ENCODE data around the gene RAD51B.

Gene RAD51B

GRCh38 chr14:67940486-67941455, 121.2 kb downstream of the RAD51B start:
- Mint-ChIP-seq H3K27ac (no peak overlapping the region), H3K9me3 (no peaks in the 10 kb centered on the region), H3K36me3 (ENCODE audit: low read depth) (no peaks in the 10 kb centered on the region), H3K4me1 (ENCODE audit: low read depth) (peaks cover 8% of the 10 kb centered on the region), H3K27me3 (no peaks in the 10 kb centered on the region), H3K4me3 (no peak overlapping the region)

- no peaks in the 10 kb centered on the region for H3K36me3 Mint-ChIP-seq (ENCODE audit: low read depth)
- H3K4me3 Mint-ChIP-seq, result no peak overlapping the region
- peaks cover 8% of the 10 kb centered on the region for H3K4me1 Mint-ChIP-seq (ENCODE audit: low read depth)
- H3K27me3 Mint-ChIP-seq, result no peaks in the 10 kb centered on the region
- no peak overlapping the region for H3K27ac Mint-ChIP-seq
- no peaks in the 10 kb centered on the region for H3K9me3 Mint-ChIP-seq
Measured at GRCh38 chr14:67941456-67942018, 122.0 kb downstream of the RAD51B start.

- no peaks in the 10 kb centered on the region for H3K9me3 Mint-ChIP-seq
- no peaks in the 10 kb centered on the region for H3K36me3 Mint-ChIP-seq (ENCODE audit: low read depth)
- H3K4me1 Mint-ChIP-seq (ENCODE audit: low read depth), result peaks cover 8% of the 10 kb centered on the region
- H3K27me3 Mint-ChIP-seq, result no peaks in the 10 kb centered on the region
- H3K27ac Mint-ChIP-seq, result no peak overlapping the region
- no peak overlapping the region for H3K4me3 Mint-ChIP-seq
Measured at GRCh38 chr14:67942080-67942710, 122.6 kb downstream of the RAD51B start.

- Mint-ChIP-seq H3K27me3 (no peaks in the 10 kb centered on the region), H3K27ac (no peak overlapping the region), H3K4me1 (ENCODE audit: low read depth) (peaks cover 8% of the 10 kb centered on the region), H3K4me3 (no peak overlapping the region), H3K9me3 (no peaks in the 10 kb centered on the region), H3K36me3 (ENCODE audit: low read depth) (no peaks in the 10 kb centered on the region)
Measured at GRCh38 chr14:67943947-67944346, 124.4 kb downstream of the RAD51B start.

GRCh38 chr14:67944605-67945004, 125.0 kb downstream of the RAD51B start:
- no peaks in the 10 kb centered on the region for H3K27me3 Mint-ChIP-seq
- H3K9me3 Mint-ChIP-seq, result no peaks in the 10 kb centered on the region
- H3K36me3 Mint-ChIP-seq (ENCODE audit: low read depth), result no peaks in the 10 kb centered on the region
- no peak overlapping the region for H3K27ac Mint-ChIP-seq
- H3K4me1 Mint-ChIP-seq (ENCODE audit: low read depth), result peaks cover 8% of the 10 kb centered on the region
- H3K4me3 Mint-ChIP-seq, result no peak overlapping the region

GRCh38 chr14:67949771-67950170, 130.2 kb downstream of the RAD51B start:
- Mint-ChIP-seq H3K27me3 (no peaks in the 10 kb centered on the region), H3K4me1 (ENCODE audit: low read depth) (peaks cover 2% of the 10 kb centered on the region), H3K27ac (no peak overlapping the region), H3K4me3 (no peak overlapping the region), H3K9me3 (no peaks in the 10 kb centered on the region), H3K36me3 (ENCODE audit: low read depth) (no peaks in the 10 kb centered on the region)

- Mint-ChIP-seq H3K27me3 (no peaks in the 10 kb centered on the region), H3K27ac (no peak overlapping the region), H3K9me3 (no peaks in the 10 kb centered on the region), H3K36me3 (ENCODE audit: low read depth) (no peaks in the 10 kb centered on the region), H3K4me1 (ENCODE audit: low read depth) (no peaks in the 10 kb centered on the region), H3K4me3 (no peak overlapping the region)
Measured at GRCh38 chr14:67950386-67950785, 130.8 kb downstream of the RAD51B start.

- Mint-ChIP-seq H3K4me1 (ENCODE audit: low read depth) (no peaks in the 10 kb centered on the region), H3K4me3 (no peak overlapping the region), H3K36me3 (ENCODE audit: low read depth) (no peaks in the 10 kb centered on the region), H3K27ac (no peak overlapping the region), H3K9me3 (no peaks in the 10 kb centered on the region), H3K27me3 (no peaks in the 10 kb centered on the region)
Measured at GRCh38 chr14:67951529-67952135, 132.1 kb downstream of the RAD51B start.

GRCh38 chr14:67952381-67952780, 132.8 kb downstream of the RAD51B start:
- Mint-ChIP-seq H3K9me3 (no peaks in the 10 kb centered on the region), H3K4me1 (ENCODE audit: low read depth) (no peaks in the 10 kb centered on the region), H3K36me3 (ENCODE audit: low read depth) (no peaks in the 10 kb centered on the region), H3K27me3 (no peaks in the 10 kb centered on the region), H3K27ac (no peak overlapping the region), H3K4me3 (no peak overlapping the region)

GRCh38 chr14:67952786-67953185, 133.2 kb downstream of the RAD51B start:
- no peaks in the 10 kb centered on the region for H3K4me1 Mint-ChIP-seq (ENCODE audit: low read depth)
- H3K27ac Mint-ChIP-seq, result no peak overlapping the region
- H3K27me3 Mint-ChIP-seq, result no peaks in the 10 kb centered on the region
- no peaks in the 10 kb centered on the region for H3K9me3 Mint-ChIP-seq
- no peaks in the 10 kb centered on the region for H3K36me3 Mint-ChIP-seq (ENCODE audit: low read depth)
- no peak overlapping the region for H3K4me3 Mint-ChIP-seq

- Mint-ChIP-seq H3K9me3 (no peaks in the 10 kb centered on the region), H3K4me1 (ENCODE audit: low read depth) (no peaks in the 10 kb centered on the region), H3K27me3 (no peaks in the 10 kb centered on the region), H3K27ac (no peak overlapping the region), H3K36me3 (ENCODE audit: low read depth) (no peaks in the 10 kb centered on the region), H3K4me3 (no peak overlapping the region)
Measured at GRCh38 chr14:67955261-67955660, 135.7 kb downstream of the RAD51B start.

GRCh38 chr14:67957946-67958345, 138.4 kb downstream of the RAD51B start:
- H3K9me3 Mint-ChIP-seq, result no peaks in the 10 kb centered on the region
- no peaks in the 10 kb centered on the region for H3K27me3 Mint-ChIP-seq
- H3K4me1 Mint-ChIP-seq (ENCODE audit: low read depth), result peaks cover 10% of the 10 kb centered on the region
- H3K4me3 Mint-ChIP-seq, result no peak overlapping the region
- no peaks in the 10 kb centered on the region for H3K36me3 Mint-ChIP-seq (ENCODE audit: low read depth)
- no peak overlapping the region for H3K27ac Mint-ChIP-seq

- no peak overlapping the region for H3K27ac Mint-ChIP-seq
- H3K27me3 Mint-ChIP-seq, result no peaks in the 10 kb centered on the region
- peaks cover 3% of the 10 kb centered on the region for H3K9me3 Mint-ChIP-seq
- no peak overlapping the region for H3K4me3 Mint-ChIP-seq
- peaks cover 10% of the 10 kb centered on the region for H3K4me1 Mint-ChIP-seq (ENCODE audit: low read depth)
- H3K36me3 Mint-ChIP-seq (ENCODE audit: low read depth), result peaks cover 13% of the 10 kb centered on the region
Measured at GRCh38 chr14:67961676-67962075, 142.1 kb downstream of the RAD51B start.

GRCh38 chr14:67962215-67962644, 142.7 kb downstream of the RAD51B start:
- Mint-ChIP-seq H3K36me3 (ENCODE audit: low read depth) (peaks cover 18% of the 10 kb centered on the region), H3K27me3 (no peaks in the 10 kb centered on the region), H3K4me3 (no peak overlapping the region), H3K9me3 (peaks cover 9% of the 10 kb centered on the region), H3K27ac (no peak overlapping the region), H3K4me1 (ENCODE audit: low read depth) (peaks cover 10% of the 10 kb centered on the region)

- Mint-ChIP-seq H3K27me3 (no peaks in the 10 kb centered on the region), H3K9me3 (peaks cover 16% of the 10 kb centered on the region), H3K27ac (no peak overlapping the region), H3K36me3 (ENCODE audit: low read depth) (peaks cover 31% of the 10 kb centered on the region), H3K4me3 (no peak overlapping the region), H3K4me1 (ENCODE audit: low read depth) (peaks cover 10% of the 10 kb centered on the region)
Measured at GRCh38 chr14:67963545-67963944, 144.0 kb downstream of the RAD51B start.

Data from stimulated activated naive CD8-positive, alpha-beta T cell treated with anti-CD3 and anti-CD28 coated beads, Interleukin-15, Interleukin-2, amounts not matched to agents 100 ng/mL and 50 ng/mL, for 24 hours (primary cell).